ENCODE data around the gene EPN1. TPM values are rescaled to one million over a fixed set of nuclear protein-coding genes. Genes with fewer than 3 reads are reported as not detected.

Gene EPN1
- total RNA-seq, 1 donor from 2014 or later, result 115 TPM

- Mint-ChIP-seq H3K36me3 (ENCODE audit: insufficient read depth) (peaks cover 9% of the 10 kb centered on the region), H3K27ac (peak within 1 kb of the TSS; percentile 98), H3K4me3 (ENCODE audit: low read depth) (peak within 1 kb of the TSS; percentile 90), H3K27me3 (no peaks in the 10 kb centered on the region), H3K9me3 (ENCODE audit: low read depth) (no peaks in the 10 kb centered on the region), H3K4me1 (ENCODE audit: low read depth) (peaks cover 24% of the 10 kb centered on the region)
- TF ChIP-seq, protein P1, sequence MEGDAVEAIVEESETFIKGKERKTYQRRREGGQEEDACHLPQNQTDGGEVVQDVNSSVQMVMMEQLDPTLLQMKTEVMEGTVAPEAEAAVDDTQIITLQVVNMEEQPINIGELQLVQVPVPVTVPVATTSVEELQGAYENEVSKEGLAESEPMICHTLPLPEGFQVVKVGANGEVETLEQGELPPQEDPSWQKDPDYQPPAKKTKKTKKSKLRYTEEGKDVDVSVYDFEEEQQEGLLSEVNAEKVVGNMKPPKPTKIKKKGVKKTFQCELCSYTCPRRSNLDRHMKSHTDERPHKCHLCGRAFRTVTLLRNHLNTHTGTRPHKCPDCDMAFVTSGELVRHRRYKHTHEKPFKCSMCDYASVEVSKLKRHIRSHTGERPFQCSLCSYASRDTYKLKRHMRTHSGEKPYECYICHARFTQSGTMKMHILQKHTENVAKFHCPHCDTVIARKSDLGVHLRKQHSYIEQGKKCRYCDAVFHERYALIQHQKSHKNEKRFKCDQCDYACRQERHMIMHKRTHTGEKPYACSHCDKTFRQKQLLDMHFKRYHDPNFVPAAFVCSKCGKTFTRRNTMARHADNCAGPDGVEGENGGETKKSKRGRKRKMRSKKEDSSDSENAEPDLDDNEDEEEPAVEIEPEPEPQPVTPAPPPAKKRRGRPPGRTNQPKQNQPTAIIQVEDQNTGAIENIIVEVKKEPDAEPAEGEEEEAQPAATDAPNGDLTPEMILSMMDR (IDR thresholded peaks at IDR 0.05; ENCODE audit: unreplicated experiment), result no peak
- DNase-seq (ENCODE audit: low spot score, unreplicated experiment), result peak; percentile 97
Observed at GRCh38 chr19:55654868-55655647, 20.0 kb upstream of the EPN1 start, which contains the start of gene U2AF2. Gene U2AF2, plus strand, starts transcription at chr19:55655035. Its CDS starts 70 bp downstream, at chr19:55655105.

DNA sequence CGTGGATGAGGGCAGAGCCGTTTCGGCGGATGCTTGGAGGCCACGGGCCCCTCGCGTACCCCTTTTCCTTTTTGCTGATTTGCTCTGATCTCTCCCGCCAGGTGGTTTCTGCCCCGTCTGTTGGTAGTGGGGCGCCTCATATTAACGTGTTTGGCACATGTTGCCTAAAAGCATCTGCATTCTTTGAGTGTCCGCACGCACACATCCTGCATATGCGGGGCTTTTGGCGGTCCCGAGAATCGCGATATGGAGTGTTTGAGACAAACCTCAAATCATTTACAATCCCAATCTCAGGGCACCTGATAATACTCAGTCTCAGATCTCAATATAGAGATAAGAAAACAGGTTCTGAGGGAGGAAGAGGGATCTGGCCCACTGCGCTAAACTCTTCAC is 19.4 kb upstream of the EPN1 start:
- Mint-ChIP-seq H3K9me3 (ENCODE audit: low read depth) (no peaks in the 10 kb centered on the region), H3K27ac (peak overlapping the region; percentile 97), H3K36me3 (ENCODE audit: insufficient read depth) (peaks cover 7% of the 10 kb centered on the region), H3K4me1 (ENCODE audit: low read depth) (peaks cover 24% of the 10 kb centered on the region), H3K4me3 (ENCODE audit: low read depth) (peak overlapping the region; percentile 90), H3K27me3 (no peaks in the 10 kb centered on the region)
- TF ChIP-seq, protein P1 (IDR thresholded peaks at IDR 0.05; ENCODE audit: unreplicated experiment), result no peak
- no peak for DNase-seq (ENCODE audit: low spot score, unreplicated experiment)

GRCh38 chr19:55656552-55656951 is 18.5 kb upstream of the EPN1 start:
- TF ChIP-seq, protein P1 (IDR thresholded peaks at IDR 0.05; ENCODE audit: unreplicated experiment), result no peak
- peak overlapping the region; percentile 90 for H3K4me3 Mint-ChIP-seq (ENCODE audit: low read depth)
- H3K36me3 Mint-ChIP-seq (ENCODE audit: insufficient read depth), result peaks cover 6% of the 10 kb centered on the region
- no peak for DNase-seq (ENCODE audit: low spot score, unreplicated experiment)
- no peaks in the 10 kb centered on the region for H3K27me3 Mint-ChIP-seq
- H3K4me1 Mint-ChIP-seq (ENCODE audit: low read depth), result peaks cover 24% of the 10 kb centered on the region
- peak overlapping the region; percentile 97 for H3K27ac Mint-ChIP-seq
- H3K9me3 Mint-ChIP-seq (ENCODE audit: low read depth), result no peaks in the 10 kb centered on the region

DNA sequence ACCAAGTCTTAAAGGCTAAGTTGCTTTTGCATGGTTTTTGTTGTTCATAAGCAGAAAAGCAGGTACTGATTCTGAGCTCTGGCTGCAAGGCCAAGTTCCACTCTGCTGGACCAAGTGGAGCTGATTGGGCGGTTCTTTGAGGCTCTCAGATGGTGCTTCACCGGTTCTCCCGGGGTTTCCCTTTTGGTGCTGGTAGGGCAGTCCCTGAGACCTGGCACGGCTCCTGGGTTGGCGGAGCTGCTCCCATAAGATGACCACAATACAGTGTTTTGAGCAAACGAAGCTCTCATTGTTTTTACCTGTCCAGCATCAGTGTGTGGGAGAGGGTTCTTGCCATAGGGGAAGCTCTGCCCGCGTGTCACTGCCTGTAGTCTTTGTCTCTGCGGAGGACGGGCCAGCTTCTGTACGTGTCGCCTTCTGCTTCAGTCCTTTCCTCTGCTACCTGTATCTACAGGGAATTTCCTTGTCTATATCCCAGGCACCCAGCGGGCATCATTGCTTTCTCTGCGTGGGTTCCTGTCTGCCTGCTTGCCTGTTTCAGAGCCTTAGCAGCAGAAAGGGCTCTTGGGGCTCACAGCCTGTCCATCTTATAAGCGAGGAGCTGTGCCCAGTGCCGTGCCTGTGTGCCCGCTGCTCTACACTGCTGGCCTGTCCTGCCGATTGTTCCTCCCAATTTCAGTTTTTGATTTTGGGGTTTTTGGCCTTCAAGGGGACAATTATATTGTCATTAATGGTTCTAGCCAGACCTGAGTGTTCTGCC is 17.9 kb upstream of the EPN1 start:
- peaks cover 8% of the 10 kb centered on the region for H3K36me3 Mint-ChIP-seq (ENCODE audit: insufficient read depth)
- peak overlapping the region; percentile 66 for H3K27ac Mint-ChIP-seq

More for the DNA sequence above, 17.9 kb upstream of the EPN1 start:
- no peak for DNase-seq (ENCODE audit: low spot score, unreplicated experiment)
- no peaks in the 10 kb centered on the region for H3K9me3 Mint-ChIP-seq (ENCODE audit: low read depth)
- TF ChIP-seq, protein P1 (IDR thresholded peaks at IDR 0.05; ENCODE audit: unreplicated experiment), result no peak
- H3K4me3 Mint-ChIP-seq (ENCODE audit: low read depth), result peak overlapping the region; percentile 90
- H3K4me1 Mint-ChIP-seq (ENCODE audit: low read depth), result peaks cover 24% of the 10 kb centered on the region
- H3K27me3 Mint-ChIP-seq, result no peaks in the 10 kb centered on the region

All from progenitor cell of endocrine pancreas (in vitro differentiated cells).